SK-N-SH (cell line): Measurements from ENCODE around the gene TMEM163. TPM values are rescaled to one million over a fixed set of nuclear protein-coding genes. Genes with fewer than 3 reads are reported as not detected.

Source experiments
- CTCF ChIA-PET: fragments of 300-600, 350-600 bp; formaldehyde crosslinking; extraction: SDS; loops from one replicate; lab custom pipeline; 2021; lab: Yijun Ruan, JAX
- POLR2A ChIA-PET: fragments of 350-600 bp; sonication (Branson Sonifier 250); formaldehyde crosslinking; extraction: SDS; loops from one replicate; lab custom pipeline; 2020; ENCODE audit warnings: antibody characterized with exemption, inconsistent platforms; lab: Yijun Ruan, JAX
- DNase-seq: peaks from one replicate; pipeline ENCODE4 v3.0.0; 2012
- H2AFZ ChIP-seq: fragments of 200-600 bp; sonication (generic); 2 replicates; pipeline ENCODE4 v1.8.1; 2016; ENCODE audit warnings: antibody characterized with exemption, mild to moderate bottlenecking, low read depth
- H3F3A ChIP-seq: fragments of 200-600 bp; sonication (generic); replicated peaks from 2 replicates; pipeline ENCODE3; 2016; ENCODE audit warnings: antibody characterized with exemption, mild to moderate bottlenecking; ENCODE audit not compliant: insufficient read depth
- H3K27ac ChIP-seq, 2 experiments: fragments of 200-500 bp in 1 of 2; fragments of 200-600 bp in 1 of 2; sonication (Bioruptor generic) in 1 of 2; sonication (generic), shearing (Covaris generic) in 1 of 2; 2 replicates each; pipeline versions ENCODE4 v1.5.1 to v1.6.1; 2014 to 2016; ENCODE audit warnings: low read depth in 2 of 2, inconsistent platforms in 1 of 2, low read length in 1 of 2, mild to moderate bottlenecking in 1 of 2, mixed read lengths in 1 of 2
- H3K27me3 ChIP-seq: fragments of 200-600 bp; sonication (generic), shearing (Covaris generic); 2 replicates; pipeline ENCODE4 v1.6.1; 2016; ENCODE audit warnings: mixed run types; ENCODE audit not compliant: insufficient read depth
- H3K36me3 ChIP-seq, 2 experiments: fragments of 200-500 bp in 1 of 2; fragments of 200-600 bp in 1 of 2; sonication (Bioruptor generic) in 1 of 2; sonication (generic) in 1 of 2; replicated peaks in 1 of 2; 2 replicates each; pipeline versions ENCODE3 to v1.5.1; 2014 to 2016; ENCODE audit warnings: low read length in 1 of 2, mild to moderate bottlenecking in 1 of 2; ENCODE audit not compliant: insufficient read depth in 2 of 2, control insufficient read depth in 1 of 2
- H3K4me1 ChIP-seq, 2 experiments: fragments of 200-500 bp in 1 of 2; fragments of 200-600 bp in 1 of 2; sonication (Bioruptor generic) in 1 of 2; sonication (generic), shearing (Covaris generic) in 1 of 2; 2 replicates each; pipeline versions ENCODE4 v1.5.1 to v1.6.1; 2014 to 2016; ENCODE audit warnings: low read depth in 1 of 2, low read length in 1 of 2, mixed run types in 1 of 2; ENCODE audit not compliant: insufficient read depth in 2 of 2, control insufficient read depth in 1 of 2
- H3K4me2 ChIP-seq: fragments of 200-600 bp; sonication (generic), shearing (Covaris generic); 2 replicates; pipeline ENCODE4 v1.6.1; 2017; ENCODE audit warnings: mixed run types
- H3K4me3 ChIP-seq, 2 experiments: fragments of 200-500 bp in 1 of 2; fragments of 200-600 bp in 1 of 2; sonication (Bioruptor generic) in 1 of 2; sonication (generic), shearing (Covaris generic) in 1 of 2; 2 replicates each; pipeline versions ENCODE4 v1.5.1 to v1.8.1; 2014 to 2016; ENCODE audit warnings: low read depth in 2 of 2, inconsistent platforms in 1 of 2, low read length in 1 of 2, mild to moderate bottlenecking in 1 of 2, mixed read lengths in 1 of 2, moderate library complexity in 1 of 2
- H3K79me2 ChIP-seq: fragments of 200-600 bp; sonication (generic); 2 replicates; pipeline ENCODE4 v1.8.1; 2017; ENCODE audit warnings: mild to moderate bottlenecking; ENCODE audit not compliant: insufficient read depth
- H3K9ac ChIP-seq: fragments of 200-600 bp; sonication (generic); 2 replicates; pipeline ENCODE4 v1.6.1; 2017; ENCODE audit warnings: mixed run types
- H3K9me2 ChIP-seq: fragments of 200-600 bp; sonication (generic); 2 replicates; pipeline ENCODE4 v1.6.1; 2017; ENCODE audit warnings: mixed run types
- H3K9me3 ChIP-seq: fragments of 200-600 bp; sonication (generic); 2 replicates; pipeline ENCODE4 v1.6.1; 2017; ENCODE audit warnings: mixed run types, mild to moderate bottlenecking, moderate library complexity
- H4K20me1 ChIP-seq: fragments of 200-600 bp; sonication (generic); 2 replicates; pipeline ENCODE4 v1.6.1; 2017; ENCODE audit warnings: mild to moderate bottlenecking, mixed run types; ENCODE audit not compliant: insufficient read depth
- CHD2 ChIP-seq: fragments of 150-350 bp; IDR thresholded peaks from 2 replicates; pipeline ENCODE4 v1.6.1; 2018; ENCODE audit warnings: low read length; ENCODE audit not compliant: partially characterized antibody
- FOXM1 ChIP-seq: IDR thresholded peaks from 2 replicates; pipeline ENCODE4 v1.4.0; 2012; ENCODE audit warnings: low read depth, mild to moderate bottlenecking
- GATA2 ChIP-seq: sonication (generic); formaldehyde crosslinking; IDR thresholded peaks from 2 replicates; pipeline ENCODE4 v1.5.0; 2020; ENCODE audit warnings: mild to moderate bottlenecking, missing genetic modification reagents
- JUND ChIP-seq: IDR thresholded peaks from 2 replicates; pipeline ENCODE4 v1.4.0; 2012
- NFIC ChIP-seq: IDR thresholded peaks from 2 replicates; pipeline ENCODE4 v1.4.0; 2012; ENCODE audit warnings: borderline replicate concordance
- NRF1 ChIP-seq: IDR thresholded peaks from 2 replicates; pipeline ENCODE4 v1.6.1; 2012; ENCODE audit warnings: low read depth, mild to moderate bottlenecking, low read length
- POLR2AphosphoS5 ChIP-seq: IDR thresholded peaks from 2 replicates; pipeline ENCODE4 v1.6.1; 2012; ENCODE audit warnings: low read depth, low read length
- RAD21 ChIP-seq: IDR thresholded peaks from 2 replicates; pipeline ENCODE4 v1.6.1; 2012; ENCODE audit warnings: mild to moderate bottlenecking, low read length
- REST ChIP-seq: IDR thresholded peaks from 2 replicates; pipeline ENCODE4 v1.6.1; 2012; ENCODE audit warnings: mild to moderate bottlenecking, low read depth, low read length, moderate library complexity
- SMC3 ChIP-seq: IDR thresholded peaks from 2 replicates; pipeline ENCODE4 v1.6.1; 2012; ENCODE audit warnings: low read depth, low read length, improper control_type of control experiment
- USF1 ChIP-seq: IDR thresholded peaks from 2 replicates; pipeline ENCODE4 v1.4.0; 2012; ENCODE audit warnings: low read depth, borderline replicate concordance
- ZBTB33 ChIP-seq: IDR thresholded peaks from 2 replicates; pipeline ENCODE4 v1.4.0; 2012; ENCODE audit warnings: low read depth, borderline replicate concordance
- WGBS: methylation state at CpG from one replicate; pipeline ENCODE4 v1.1.6; 2017; ENCODE audit warnings: low lambda C conversion rate; 5-methylcytosine and 5-hydroxymethylcytosine counted together
- polyA plus RNA-seq, 3 experiments: library from polyadenylated mRNA; depleted of rRNA; stranded (reverse); fragments of >200 nt; gene quantifications; 2 replicates each; pipeline ENCODE4 v1.2.3, GENCODE V29; 2012

The TMEM163 gene
- polyA plus RNA-seq, 1 of the 3 experiments (the other 2 are of a cell fraction) = not detected

GRCh38 chr2:134436706-134437105 is 282.1 kb downstream of the TMEM163 start (continued):
- TF ChIP-seq REST (no peak), GATA2 (no peak), USF1 (no peak), NFIC (no peak)

- Histone ChIP-seq H3K4me2 (no peak overlapping the region), H3K9ac (no peak overlapping the region), H4K20me1 (no peaks in the 10 kb centered on the region), H3K36me3 (peaks cover 2 to 3% of the 10 kb centered on the region in 2 experiments), H3K27me3 (no peaks in the 10 kb centered on the region), H3K27ac (no peak overlapping the region; a peak in 1 of 4 replicates), H3K4me3 (no peak overlapping the region), H3K79me2 (no peaks in the 10 kb centered on the region), H2AFZ (no peak overlapping the region), H3K9me2 (no peaks in the 10 kb centered on the region), H3F3A (peaks cover 7% of the 10 kb centered on the region), H3K9me3 (no peaks in the 10 kb centered on the region), H3K4me1 (peaks cover 0 to 12% of the 10 kb centered on the region in 2 experiments; a peak in 2 of 4 replicates)
- DNase-seq = no peak
- TF ChIP-seq FOXM1 (no peak), SMC3 (no peak), USF1 (no peak), JUND (no peak), RAD21 (no peak)
- POLR2A ChIA-PET = no interaction called here
- CTCF ChIA-PET = interaction anchor here (0.7 to 2.7 kb wide), 3 partner anchors 15 to 549 kb away, joined by 3 to 22 read pairs (median 3); no protein-coding TSS in a partner anchor
Observed at GRCh38 chr2:134435936-134436335, 282.9 kb downstream of the TMEM163 start.

GRCh38 chr2:134435505-134435904 is 283.3 kb downstream of the TMEM163 start:
- Histone ChIP-seq H3F3A (peaks cover 7% of the 10 kb centered on the region), H3K27ac (no peak overlapping the region), H3K9me2 (no peaks in the 10 kb centered on the region), H3K36me3 (peaks cover 2 to 3% of the 10 kb centered on the region in 2 experiments), H4K20me1 (no peaks in the 10 kb centered on the region), H3K4me2 (no peak overlapping the region), H2AFZ (no peak overlapping the region), H3K4me1 (peaks cover 0 to 12% of the 10 kb centered on the region in 2 experiments; a peak in 2 of 4 replicates), H3K79me2 (no peaks in the 10 kb centered on the region), H3K27me3 (no peaks in the 10 kb centered on the region), H3K9ac (no peak overlapping the region), H3K4me3 (no peak overlapping the region), H3K9me3 (no peaks in the 10 kb centered on the region)
- no peak for DNase-seq
- POLR2A ChIA-PET = no interaction called here
- CTCF ChIA-PET = interaction anchor here (0.7 to 2.7 kb wide), 4 partner anchors 15 to 549 kb away, joined by 3 to 22 read pairs (median 3); no protein-coding TSS in a partner anchor
- WGBS = 92% methylated on average over 4 of the region's 4 CpGs
- TF ChIP-seq REST (no peak), ZBTB33 (no peak), NRF1 (no peak), RAD21 (no peak), CHD2 (no peak), POLR2AphosphoS5 (no peak)
